ENCODE results near the gene CAMTA1. TPM values are rescaled to one million over a fixed set of nuclear protein-coding genes. Genes with fewer than 3 reads are reported as not detected.

The CAMTA1 gene
- total and polyA plus RNA-seq, 9 of the 15 experiments (the other 6 are each of a cell fraction or from before 2014, with no cell fraction given): 43.9 to 161 (median 65.9) TPM

DNA sequence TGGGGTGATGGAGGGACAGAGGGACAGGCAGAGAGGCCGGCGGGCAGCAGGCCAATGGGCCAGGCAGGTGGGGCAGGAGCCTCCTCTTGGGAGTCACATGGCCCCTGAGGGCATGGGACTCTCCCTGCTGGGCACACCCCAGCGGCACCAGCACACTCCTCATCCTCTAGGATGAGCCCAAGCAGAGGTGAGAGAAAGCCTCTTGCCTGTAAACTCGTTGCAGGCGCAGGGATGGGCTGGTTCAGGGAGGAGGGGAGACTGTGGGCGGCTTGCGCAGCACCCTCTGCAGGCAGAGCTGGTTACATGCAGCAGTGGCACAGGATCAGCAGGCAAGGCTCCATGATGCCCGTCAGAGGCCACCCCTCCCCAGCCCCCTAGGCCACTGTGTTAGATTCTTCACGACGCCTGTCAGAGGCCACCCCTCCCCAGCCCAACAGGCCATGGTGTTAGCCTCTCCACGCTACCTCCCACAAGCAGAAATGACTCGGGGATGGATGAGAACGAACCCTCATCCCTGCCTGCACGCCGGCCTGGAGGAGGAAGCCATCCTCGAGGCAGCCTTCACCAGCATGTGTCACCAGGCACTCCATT, 776.2 kb downstream of the CAMTA1 start:
- CTCF ChIA-PET (ENCODE audit: low intra/inter-chr PET ratio): no interaction called here
- TF ChIP-seq, protein P1, sequence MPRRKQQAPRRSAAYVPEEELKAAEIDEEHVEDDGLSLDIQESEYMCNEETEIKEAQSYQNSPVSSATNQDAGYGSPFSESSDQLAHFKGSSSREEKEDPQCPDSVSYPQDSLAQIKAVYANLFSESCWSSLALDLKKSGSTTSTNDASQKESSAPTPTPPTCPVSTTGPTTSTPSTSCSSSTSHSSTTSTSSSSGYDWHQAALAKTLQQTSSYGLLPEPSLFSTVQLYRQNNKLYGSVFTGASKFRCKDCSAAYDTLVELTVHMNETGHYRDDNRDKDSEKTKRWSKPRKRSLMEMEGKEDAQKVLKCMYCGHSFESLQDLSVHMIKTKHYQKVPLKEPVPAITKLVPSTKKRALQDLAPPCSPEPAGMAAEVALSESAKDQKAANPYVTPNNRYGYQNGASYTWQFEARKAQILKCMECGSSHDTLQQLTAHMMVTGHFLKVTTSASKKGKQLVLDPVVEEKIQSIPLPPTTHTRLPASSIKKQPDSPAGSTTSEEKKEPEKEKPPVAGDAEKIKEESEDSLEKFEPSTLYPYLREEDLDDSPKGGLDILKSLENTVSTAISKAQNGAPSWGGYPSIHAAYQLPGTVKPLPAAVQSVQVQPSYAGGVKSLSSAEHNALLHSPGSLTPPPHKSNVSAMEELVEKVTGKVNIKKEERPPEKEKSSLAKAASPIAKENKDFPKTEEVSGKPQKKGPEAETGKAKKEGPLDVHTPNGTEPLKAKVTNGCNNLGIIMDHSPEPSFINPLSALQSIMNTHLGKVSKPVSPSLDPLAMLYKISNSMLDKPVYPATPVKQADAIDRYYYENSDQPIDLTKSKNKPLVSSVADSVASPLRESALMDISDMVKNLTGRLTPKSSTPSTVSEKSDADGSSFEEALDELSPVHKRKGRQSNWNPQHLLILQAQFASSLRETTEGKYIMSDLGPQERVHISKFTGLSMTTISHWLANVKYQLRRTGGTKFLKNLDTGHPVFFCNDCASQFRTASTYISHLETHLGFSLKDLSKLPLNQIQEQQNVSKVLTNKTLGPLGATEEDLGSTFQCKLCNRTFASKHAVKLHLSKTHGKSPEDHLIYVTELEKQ (CRISPR knock-in tag; IDR thresholded peaks at IDR 0.05): no peak
- TF ChIP-seq TGIF2 (CRISPR knock-in tag; IDR thresholded peaks at IDR 0.05) (no peak), RAD21 (CRISPR knock-in tag; conservative IDR thresholded peaks at IDR 0.05 in 1 of 2, IDR thresholded peaks at IDR 0.05 in 1 of 2) (peak in 1 of 2 experiments; percentile 39; a peak in 2 of 4 replicates), FOSL1 (tag; conservative IDR thresholded peaks at IDR 0.05) (no peak), KHSRP (IDR thresholded peaks at IDR 0.05) (no peak), ZNF778 (CRISPR knock-in tag; IDR thresholded peaks at IDR 0.05) (no peak), EZH2 (IDR thresholded peaks at IDR 0.05; ENCODE audit: borderline replicate concordance, low read depth, low read length) (no peak), NFYB (IDR thresholded peaks at IDR 0.05; ENCODE audit: extremely low read depth, insufficient read length) (no peak), ZNF445 (CRISPR knock-in tag; IDR thresholded peaks at IDR 0.05; ENCODE audit: low read depth) (no peak), ZNF384 (IDR thresholded peaks at IDR 0.05; ENCODE audit: low read depth, low read length) (no peak), EGR1 (conservative IDR thresholded peaks at IDR 0.05) (peak; percentile 21; the same call in 1 of the 2 replicates)
- TF ChIP-seq, protein P2, sequence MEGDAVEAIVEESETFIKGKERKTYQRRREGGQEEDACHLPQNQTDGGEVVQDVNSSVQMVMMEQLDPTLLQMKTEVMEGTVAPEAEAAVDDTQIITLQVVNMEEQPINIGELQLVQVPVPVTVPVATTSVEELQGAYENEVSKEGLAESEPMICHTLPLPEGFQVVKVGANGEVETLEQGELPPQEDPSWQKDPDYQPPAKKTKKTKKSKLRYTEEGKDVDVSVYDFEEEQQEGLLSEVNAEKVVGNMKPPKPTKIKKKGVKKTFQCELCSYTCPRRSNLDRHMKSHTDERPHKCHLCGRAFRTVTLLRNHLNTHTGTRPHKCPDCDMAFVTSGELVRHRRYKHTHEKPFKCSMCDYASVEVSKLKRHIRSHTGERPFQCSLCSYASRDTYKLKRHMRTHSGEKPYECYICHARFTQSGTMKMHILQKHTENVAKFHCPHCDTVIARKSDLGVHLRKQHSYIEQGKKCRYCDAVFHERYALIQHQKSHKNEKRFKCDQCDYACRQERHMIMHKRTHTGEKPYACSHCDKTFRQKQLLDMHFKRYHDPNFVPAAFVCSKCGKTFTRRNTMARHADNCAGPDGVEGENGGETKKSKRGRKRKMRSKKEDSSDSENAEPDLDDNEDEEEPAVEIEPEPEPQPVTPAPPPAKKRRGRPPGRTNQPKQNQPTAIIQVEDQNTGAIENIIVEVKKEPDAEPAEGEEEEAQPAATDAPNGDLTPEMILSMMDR (IDR thresholded peaks at IDR 0.05 in 2 of 3, conservative IDR thresholded peaks at IDR 0.05 in 1 of 3; ENCODE audit: insufficient read depth in 2 of 3, low read depth in 1 of 3, low read length in 3 of 3): peak; percentile 59 to 72 (median 59)
- TF ChIP-seq, protein P3, sequence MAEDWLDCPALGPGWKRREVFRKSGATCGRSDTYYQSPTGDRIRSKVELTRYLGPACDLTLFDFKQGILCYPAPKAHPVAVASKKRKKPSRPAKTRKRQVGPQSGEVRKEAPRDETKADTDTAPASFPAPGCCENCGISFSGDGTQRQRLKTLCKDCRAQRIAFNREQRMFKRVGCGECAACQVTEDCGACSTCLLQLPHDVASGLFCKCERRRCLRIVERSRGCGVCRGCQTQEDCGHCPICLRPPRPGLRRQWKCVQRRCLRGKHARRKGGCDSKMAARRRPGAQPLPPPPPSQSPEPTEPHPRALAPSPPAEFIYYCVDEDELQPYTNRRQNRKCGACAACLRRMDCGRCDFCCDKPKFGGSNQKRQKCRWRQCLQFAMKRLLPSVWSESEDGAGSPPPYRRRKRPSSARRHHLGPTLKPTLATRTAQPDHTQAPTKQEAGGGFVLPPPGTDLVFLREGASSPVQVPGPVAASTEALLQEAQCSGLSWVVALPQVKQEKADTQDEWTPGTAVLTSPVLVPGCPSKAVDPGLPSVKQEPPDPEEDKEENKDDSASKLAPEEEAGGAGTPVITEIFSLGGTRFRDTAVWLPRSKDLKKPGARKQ (CRISPR knock-in tag; IDR thresholded peaks at IDR 0.05): no peak

More for the DNA sequence above, 776.2 kb downstream of the CAMTA1 start:
- ATAC-seq: peak; percentile 95
- in situ Hi-C loops (cut with MboI) (no loop called here), intact Hi-C loops (cut with micrococcal nuclease) (no loop called here)
- Histone ChIP-seq H3K27ac (ENCODE audit: extremely low read depth, low read depth, low read length) (no peak overlapping the region), H3K36me3 (ENCODE audit: control insufficient read depth, insufficient read depth, low read length) (no peaks in the 10 kb centered on the region), H3K9me3 (replicated peaks; ENCODE audit: control insufficient read depth, insufficient read depth, low read depth, low read length) (no peaks in the 10 kb centered on the region), H4K20me1 (replicated peaks; ENCODE audit: control insufficient read depth, insufficient read depth, low read length) (peaks cover 23% of the 10 kb centered on the region), H3K9ac (ENCODE audit: insufficient read depth in 1 of 2, low read depth in 2 of 2, low read length in 2 of 2) (no peak overlapping the region), H3K79me2 (ENCODE audit: control insufficient read depth, insufficient read depth, low read length) (no peaks in the 10 kb centered on the region), H3K4me3 (no peak overlapping the region), H3K27me3 (ENCODE audit: control insufficient read depth in 2 of 2, insufficient read depth in 2 of 2, low read length in 2 of 2) (peaks cover 41 to 89% of the 10 kb centered on the region in 2 experiments; a peak in 3 of 5 replicates), H3K9me1 (ENCODE audit: control insufficient read depth, insufficient read depth, low read length) (no peaks in the 10 kb centered on the region), H2AFZ (ENCODE audit: low read depth, low read length) (no peak overlapping the region), H3K4me2 (ENCODE audit: insufficient read depth, low read length) (no peak overlapping the region), H3K4me1 (replicated peaks in 1 of 2; ENCODE audit: control insufficient read depth in 2 of 2, insufficient read depth in 2 of 2, low read length in 2 of 2) (peaks cover 0 to 8% of the 10 kb centered on the region in 2 experiments; a peak in 1 of 5 replicates)
- DNase-seq (ENCODE audit: extremely low read depth in 1 of 4, low spot score in 3 of 4): peak; percentile 49 to 74 (median 67)
- POLR2A ChIA-PET: interaction anchor here (0.6 to 1.0 kb wide), 3 partner anchors 8 to 19 kb away, joined by 3 to 5 read pairs (median 3); no protein-coding TSS in a partner anchor
- WGBS (ENCODE audit: insufficient coverage, low coverage, missing lambda C conversion rate): 6% methylated on average over 14 of the region's 16 CpGs
- no TSS peak for BruUV-seq (replicated peaks)
- FAIRE-seq: peak; percentile 52
